Stimulated activated CD8-positive, alpha-beta memory T cell treated with anti-CD3 and anti-CD28 coated beads, Interleukin-4, amount 100 ng/mL, for 24 hours (primary cell): Measurements from ENCODE around the gene PDILT.
"Not testable (repeated sequence)": the region's sequence is repeated elsewhere in the genome, so short reads cannot be mapped to it uniquely, and the experiment has no call there.

Experiments used
- DNase-seq: peaks from one replicate; pipeline ENCODE4 v3.0.0-alpha.2; 2020; ENCODE audit warnings: low read depth

Gene PDILT

GRCh38 chr16:20404637-20405036 lies at the start of gene PDILT:
TSS of gene PDILT (minus strand) at chr16:20404737. CDS start at chr16:20399300, 5,437 bp downstream.
- DNase-seq, result no peak

DNA sequence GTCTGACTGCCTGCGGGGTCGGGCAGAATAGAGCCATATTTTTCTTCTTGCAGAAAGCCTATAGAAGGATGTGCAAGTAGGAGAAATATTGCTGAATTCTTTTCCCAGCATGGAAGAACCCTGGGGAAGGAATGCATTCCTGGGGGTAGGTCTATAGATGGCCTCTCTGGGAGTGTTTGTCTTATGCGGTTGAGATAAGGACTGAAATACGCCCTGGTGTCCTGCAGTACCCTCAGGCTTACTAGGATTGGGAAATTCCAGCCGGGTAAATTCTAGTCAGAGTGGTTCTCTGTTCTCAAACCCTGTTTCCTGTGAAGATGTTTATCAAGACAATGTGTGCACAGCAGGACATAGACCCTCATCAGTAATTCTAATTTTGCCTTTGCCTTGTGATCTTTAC lies 49.1 kb upstream of the PDILT start:
- not testable (repeated sequence) for DNase-seq

DNA sequence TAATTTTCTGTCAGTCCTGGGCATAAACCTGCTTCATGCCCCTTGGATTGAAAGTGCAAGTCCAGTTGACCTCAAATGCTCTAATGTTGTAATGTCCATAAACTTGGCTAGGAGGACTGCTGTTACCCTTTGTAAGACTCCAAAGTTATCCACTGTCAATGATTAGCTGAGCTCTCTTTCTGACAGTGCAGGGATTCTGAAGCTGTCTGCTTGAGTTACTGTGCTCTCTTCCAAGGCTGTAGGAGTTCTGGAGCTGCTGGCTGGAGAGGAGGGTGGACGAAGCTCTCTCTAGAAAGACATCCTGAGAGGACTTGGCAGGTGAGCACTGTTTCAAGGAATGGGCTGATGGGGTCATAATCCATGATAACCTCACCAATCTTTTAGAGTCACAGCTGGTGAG lies 46.8 kb upstream of the PDILT start, which contains the start of gene ACSM2A:
TSS of gene ACSM2A (plus strand) at position 158 of the 400 bp plus-strand sequence. CDS start 8,594 bp downstream, outside the sequence.
- not testable (repeated sequence) for DNase-seq

DNA sequence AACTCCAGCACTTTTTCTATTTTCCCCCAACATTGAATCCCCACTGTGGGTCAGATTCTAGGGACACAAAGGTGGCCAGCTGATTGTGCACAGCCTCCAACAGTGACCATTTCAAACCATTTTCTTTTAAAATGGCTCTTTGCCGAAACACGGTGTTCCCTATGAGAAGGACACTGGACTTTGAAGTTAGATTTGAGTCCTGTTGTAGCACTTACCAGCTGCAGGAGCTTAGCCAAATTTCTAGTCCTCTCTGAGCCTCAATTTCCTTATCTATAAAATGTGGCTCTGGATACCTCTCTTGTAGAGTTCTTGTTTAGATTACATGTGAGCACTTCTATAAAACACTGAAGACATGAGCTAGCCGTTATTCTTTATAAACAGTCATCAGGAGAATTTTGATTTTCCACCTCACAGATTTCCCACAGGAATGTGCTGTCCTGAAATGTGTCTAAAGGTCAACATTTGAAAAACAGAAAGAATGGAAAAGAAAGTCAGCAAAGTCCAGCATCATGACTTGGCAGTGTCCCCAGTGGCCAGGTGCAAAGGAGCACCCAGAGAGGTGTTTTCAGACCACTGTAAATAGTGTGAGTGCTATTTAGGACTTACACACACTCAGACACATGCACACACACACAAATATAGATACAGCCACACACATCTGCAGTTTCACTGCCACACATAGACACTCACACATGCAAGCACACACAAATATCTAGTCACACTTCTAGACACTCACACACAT lies 42.3 kb upstream of the PDILT start:
- DNase-seq, result not testable (repeated sequence)

GRCh38 chr16:20441859-20442258 lies 37.3 kb upstream of the PDILT start:
- DNase-seq, result not testable (repeated sequence)

DNA sequence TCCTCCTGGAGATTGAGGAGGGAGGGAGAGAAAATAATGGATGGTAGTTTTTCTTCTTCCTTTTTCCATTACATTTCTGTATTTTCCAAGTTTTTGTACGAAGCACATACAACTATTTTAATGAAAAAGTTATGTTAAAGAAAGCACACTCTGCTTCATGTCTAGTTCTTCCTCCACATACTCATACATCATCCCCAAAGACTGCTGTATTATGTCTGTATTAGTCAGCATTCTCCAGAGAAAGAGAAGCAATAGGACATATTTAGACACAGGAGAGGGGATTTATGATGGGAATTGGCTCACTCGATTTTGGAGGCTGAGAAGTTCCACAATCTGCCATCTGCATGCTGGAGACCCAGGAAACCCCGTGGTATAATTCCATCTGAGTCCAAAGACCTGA lies 36.7 kb upstream of the PDILT start:
- no peak for DNase-seq

- not testable (repeated sequence) for DNase-seq
These were observed 36.2 kb upstream of the PDILT start for GRCh38 chr16:20440731-20441130.

DNA sequence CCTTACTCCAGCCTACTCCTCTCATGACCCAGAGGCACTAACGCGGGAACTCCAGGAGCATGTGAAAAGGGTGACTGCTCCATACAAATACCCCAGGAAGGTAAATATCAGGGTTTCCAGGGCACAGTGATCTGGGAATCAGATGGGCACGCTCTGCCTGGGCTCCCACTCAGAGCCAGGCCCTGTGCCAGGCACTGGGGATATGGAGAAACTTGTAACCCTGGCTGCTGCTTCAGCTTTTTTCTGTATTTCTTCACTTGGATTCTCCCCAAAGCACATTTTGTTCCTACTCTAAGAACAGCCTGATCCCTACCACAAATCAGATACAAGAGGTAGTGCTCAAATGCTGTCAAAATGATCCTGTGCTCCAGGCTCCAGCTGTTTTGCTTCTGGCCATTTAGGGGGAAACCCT lies 35.3 kb upstream of the PDILT start:
- DNase-seq, result not testable (repeated sequence)

GRCh38 chr16:20438950-20439349 lies 34.4 kb upstream of the PDILT start:
- DNase-seq, result not testable (repeated sequence)

DNA sequence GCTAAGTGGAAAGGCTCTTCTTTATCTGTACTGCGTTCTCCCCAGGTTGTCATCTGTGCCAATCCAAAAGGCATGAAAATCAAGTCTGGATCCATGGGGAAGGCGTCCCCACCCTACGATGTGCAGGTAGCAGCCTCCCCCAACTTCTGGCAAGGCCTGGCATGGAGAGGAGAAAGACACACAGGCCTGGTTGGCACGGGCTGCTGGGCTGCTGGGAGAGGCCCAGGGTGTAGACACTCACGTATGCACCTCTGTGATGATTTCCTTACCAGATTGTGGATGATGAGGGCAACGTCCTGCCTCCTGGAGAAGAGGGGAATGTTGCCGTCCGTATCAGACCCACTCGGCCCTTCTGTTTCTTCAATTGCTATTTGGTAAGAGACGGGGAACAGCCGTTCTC lies 26.4 kb upstream of the PDILT start:
- DNase-seq, result no peak

- DNase-seq, result not testable (repeated sequence)
These were observed 25.9 kb upstream of the PDILT start for GRCh38 chr16:20430480-20430879.

GRCh38 chr16:20429499-20429898 lies 25.0 kb upstream of the PDILT start:
- DNase-seq, result not testable (repeated sequence)

GRCh38 chr16:20427401-20427797 lies 22.9 kb upstream of the PDILT start:
- DNase-seq, result not testable (repeated sequence)

- DNase-seq, result no peak
These were observed 19.8 kb upstream of the PDILT start for GRCh38 chr16:20424129-20424866.

DNA sequence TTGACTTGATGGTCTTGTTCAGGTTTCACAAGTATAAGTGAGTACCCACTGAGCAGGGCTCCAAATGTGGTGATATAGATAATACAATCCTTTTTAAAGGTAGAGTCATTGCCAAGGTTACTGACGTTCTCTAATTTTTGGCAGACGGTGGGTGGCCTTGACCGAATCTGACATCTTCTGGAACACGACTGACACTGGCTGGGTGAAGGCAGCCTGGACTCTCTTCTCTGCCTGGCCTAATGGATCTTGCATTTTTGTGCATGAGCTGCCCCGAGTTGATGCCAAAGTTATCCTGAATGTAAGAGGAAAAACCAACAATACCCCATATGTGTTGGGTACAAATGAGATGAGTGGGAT lies 19.2 kb upstream of the PDILT start:
- DNase-seq, result not testable (repeated sequence)

- not testable (repeated sequence) for DNase-seq
These were observed 17.2 kb upstream of the PDILT start for GRCh38 chr16:20421748-20422147.

DNA sequence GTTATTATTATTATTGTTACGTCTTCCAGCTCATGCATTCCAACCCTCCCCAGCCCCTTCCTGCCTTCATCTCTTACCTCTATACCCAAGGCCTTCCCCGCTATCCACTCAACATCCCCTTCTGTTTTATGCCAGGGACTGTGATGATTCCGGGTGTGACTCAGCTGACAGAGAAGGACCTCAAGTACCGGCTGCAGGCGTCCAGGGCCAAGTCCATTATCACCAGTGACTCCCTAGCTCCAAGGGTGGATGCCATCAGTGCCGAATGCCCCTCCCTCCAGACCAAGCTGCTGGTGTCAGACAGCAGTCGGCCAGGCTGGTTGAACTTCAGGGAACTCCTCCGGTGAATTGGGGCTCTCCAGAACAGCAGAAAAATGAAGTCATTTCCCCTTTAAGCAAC lies 14.6 kb upstream of the PDILT start:
- not testable (repeated sequence) for DNase-seq

- no peak for DNase-seq
These were observed 11.0 kb upstream of the PDILT start for GRCh38 chr16:20415541-20415940.

DNA sequence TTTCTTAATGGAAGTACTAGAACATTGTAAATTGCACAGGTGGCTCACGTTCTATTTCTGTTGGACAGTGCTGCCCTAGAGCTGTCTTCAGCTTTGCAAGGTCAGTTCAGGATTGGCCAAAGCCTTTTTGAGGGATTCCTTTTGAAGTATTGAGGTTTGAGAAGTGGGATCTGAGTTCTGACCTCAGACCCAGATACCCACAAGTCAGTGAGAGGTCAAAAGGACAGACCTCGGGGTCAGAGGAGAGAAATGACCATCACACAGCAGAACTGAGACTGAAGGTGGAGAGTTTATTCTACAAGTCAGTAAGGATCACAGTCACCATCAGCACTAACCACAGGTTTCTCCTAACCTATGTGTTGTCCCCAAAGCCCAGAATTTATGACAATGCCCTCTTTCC lies 6.5 kb upstream of the PDILT start:
- no peak for DNase-seq

DNA sequence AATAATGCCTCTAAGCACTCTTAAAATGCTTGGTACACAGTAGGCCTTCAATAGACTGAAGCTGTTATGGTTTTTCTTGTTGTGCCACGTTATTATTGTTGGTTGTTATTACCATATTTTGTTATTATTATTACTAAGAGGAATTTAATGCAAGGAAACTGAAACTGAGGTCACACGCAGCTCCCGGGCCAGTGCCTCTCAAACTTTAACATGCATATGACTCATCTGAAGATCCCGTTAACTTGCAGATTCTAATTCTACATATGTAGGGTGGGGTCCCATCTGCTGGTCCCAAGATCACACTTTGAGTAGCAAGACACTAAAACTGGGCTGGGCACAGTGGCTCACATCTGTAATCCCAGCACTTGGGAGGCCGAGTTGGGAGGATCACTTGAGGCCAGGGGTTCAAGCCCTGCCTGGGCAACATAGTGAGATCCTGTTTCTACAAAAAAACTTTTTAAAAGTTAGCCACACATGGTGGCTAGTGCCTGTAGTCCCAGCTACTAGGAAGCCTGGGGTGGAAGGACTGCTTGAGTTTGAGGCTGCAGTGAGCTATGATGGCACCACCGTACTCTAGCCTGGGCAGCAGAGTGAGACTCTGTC lies 5.7 kb upstream of the PDILT start:
- DNase-seq, result no peak

- no peak for DNase-seq
These were observed 5.0 kb upstream of the PDILT start, which contains the start of gene ACSM5 for GRCh38 chr16:20409398-20410120. TSS of gene ACSM5 (plus strand) at chr16:20409534. CDS start at chr16:20411485, 1,951 bp downstream.

DNA sequence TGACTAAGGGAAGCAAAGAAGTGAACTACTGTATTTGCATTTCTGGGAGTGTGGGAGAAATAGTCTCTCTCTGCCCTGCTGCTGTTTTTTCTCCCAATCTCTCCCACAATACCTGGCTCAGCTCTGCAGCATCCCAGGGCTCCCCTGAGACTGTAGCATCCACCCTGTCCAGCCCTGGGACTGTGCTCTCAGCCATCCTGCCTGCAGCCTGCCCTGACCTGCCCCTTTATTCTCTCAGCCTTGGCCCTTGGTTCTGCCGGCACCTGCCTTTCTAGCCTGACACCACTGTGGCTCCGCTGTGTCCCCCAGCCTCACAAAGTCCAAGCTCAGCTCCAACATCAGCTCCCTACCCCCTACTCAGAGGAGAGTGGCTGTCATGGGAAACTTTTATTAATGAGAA lies 1.9 kb downstream of the PDILT start:
- DNase-seq, result no peak
